PC-9 (cell line): ENCODE results near the gene ANKUB1. TPM values are rescaled to one million over a fixed set of nuclear protein-coding genes. Genes with fewer than 3 reads are reported as not detected.

ENCODE experiments used
- BruUV-seq: library from RNA; stranded (reverse); fragments of 400-500 nt; replicated peaks from 2 replicates; lab custom pipeline; 2021; lab: Mats Ljungman, UMichigan
- CTCF ChIA-PET: fragments of 300-600 bp; sonication (Branson Sonifier 250); formaldehyde crosslinking; loops from one replicate; lab custom pipeline; 2022; ENCODE audit warnings: antibody characterized with exemption; lab: Charles Lee
- POLR2A ChIA-PET: fragments of 300-600 bp; sonication (Branson Sonifier 250); formaldehyde crosslinking; loops from one replicate; lab custom pipeline; 2022; ENCODE audit warnings: antibody characterized with exemption; ENCODE audit not compliant: unreplicated experiment; lab: Charles Lee
- DNase-seq, 2 experiments: peaks; one replicate each; pipeline versions ENCODE4 v3.0.0 to v3.0.0-alpha.2; 2015 to 2022; ENCODE audit warnings: mixed read lengths in 1 of 2
- H2AFZ ChIP-seq: fragments of 200-600 bp; sonication (generic); 2 replicates; pipeline ENCODE4 v1.8.1; 2017; ENCODE audit warnings: antibody characterized with exemption
- H3F3A ChIP-seq: fragments of 200-600 bp; sonication (generic); 2 replicates; pipeline ENCODE4 v1.8.1; 2017; ENCODE audit warnings: antibody characterized with exemption, mild to moderate bottlenecking, low read depth; ENCODE audit not compliant: insufficient read depth
- H3K27ac ChIP-seq: fragments of 200-600 bp; sonication (generic); 2 replicates; pipeline ENCODE4 v1.6.1; 2016; ENCODE audit warnings: mixed run types
- H3K27me3 ChIP-seq: fragments of 200-600 bp; sonication (generic); 2 replicates; pipeline ENCODE4 v1.6.1; 2016; ENCODE audit warnings: low read depth, mixed run types; ENCODE audit not compliant: insufficient read depth
- H3K36me3 ChIP-seq: fragments of 200-600 bp; sonication (generic); 2 replicates; pipeline ENCODE4 v1.6.1; 2016; ENCODE audit warnings: low read depth, mixed run types
- H3K4me1 ChIP-seq: fragments of 200-600 bp; sonication (generic); replicated peaks from 2 replicates; pipeline ENCODE4 v1.6.1; 2016; ENCODE audit warnings: mixed run types; ENCODE audit not compliant: insufficient read depth
- H3K4me2 ChIP-seq: fragments of 200-600 bp; sonication (generic); 2 replicates; pipeline ENCODE4 v1.6.1; 2017; ENCODE audit warnings: mixed run types
- H3K4me3 ChIP-seq: fragments of 200-600 bp; sonication (generic); 2 replicates; pipeline ENCODE4 v1.6.1; 2016; ENCODE audit warnings: mixed run types
- H3K79me2 ChIP-seq: fragments of 200-600 bp; sonication (generic); 2 replicates; pipeline ENCODE4 v1.6.1; 2017; ENCODE audit warnings: low read depth, mixed run types
- H3K9me2 ChIP-seq: fragments of 200-600 bp; sonication (generic); 2 replicates; pipeline ENCODE4 v1.8.1; 2017; ENCODE audit warnings: mild to moderate bottlenecking; ENCODE audit not compliant: insufficient read depth
- H3K9me3 ChIP-seq: fragments of 200-600 bp; sonication (generic); 2 replicates; pipeline ENCODE4 v1.8.1; 2016; ENCODE audit warnings: low read depth; ENCODE audit not compliant: insufficient read depth
- H4K20me1 ChIP-seq: fragments of 200-600 bp; sonication (generic); 2 replicates; pipeline ENCODE4 v1.8.1; 2017; ENCODE audit not compliant: insufficient read depth
- EZH2 ChIP-seq: fragments of 200-600 bp; sonication (generic); IDR thresholded peaks from 2 replicates; pipeline ENCODE4 v1.8.0; 2017; ENCODE audit warnings: antibody characterized with exemption, low read depth
- intact Hi-C: fragments of 100-400 bp; cut with micrococcal nuclease; formaldehyde crosslinking; loops from one replicate; pipeline ENCODE4 v1.10.0; 2022; ENCODE audit not compliant: unreplicated experiment
- total RNA-seq: library from RNA; stranded (reverse); gene quantifications from 2 replicates; pipeline ENCODE4 v1.2.3, GENCODE V29; 2021
- TF ChIP-seq, protein P1 (sequence below): fragments of 200-600 bp; sonication (generic); conservative IDR thresholded peaks from 2 replicates; pipeline ENCODE4 v1.6.1; 2017; ENCODE audit warnings: mixed run types, antibody characterized with exemption, mild to moderate bottlenecking, moderate library complexity

ANKUB1 gene
- total RNA-seq, 1 experiment from 2014 or later, result not detected

DNA sequence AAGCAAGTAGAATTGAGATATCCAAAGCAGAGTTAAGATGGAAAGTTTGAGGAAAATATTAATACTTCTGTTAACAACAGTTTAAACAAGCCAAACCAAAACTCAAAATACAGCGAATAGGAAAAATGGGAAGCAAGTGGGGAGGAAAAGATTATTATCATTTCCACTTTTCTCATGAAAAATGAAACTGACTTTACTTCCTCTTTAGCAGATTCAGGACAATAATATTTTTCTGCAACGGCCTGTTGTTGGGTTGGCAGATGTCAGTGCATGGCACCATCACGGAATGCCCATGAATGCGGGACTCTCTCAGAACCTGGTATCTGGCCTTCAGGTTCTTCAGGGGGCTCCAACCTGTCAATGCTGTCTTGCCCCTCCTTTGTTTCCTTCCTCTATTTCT lies 11.1 kb downstream of the ANKUB1 start:
- Histone ChIP-seq H3K4me1 (peaks cover 23% of the 10 kb centered on the region), H3K27me3 (no peaks in the 10 kb centered on the region), H3F3A (peaks cover 15% of the 10 kb centered on the region), H3K9me3 (no peaks in the 10 kb centered on the region), H2AFZ (no peak overlapping the region), H3K79me2 (no peaks in the 10 kb centered on the region), H3K36me3 (no peaks in the 10 kb centered on the region), H4K20me1 (no peaks in the 10 kb centered on the region), H3K27ac (no peak overlapping the region), H3K4me2 (no peak overlapping the region), H3K4me3 (no peak overlapping the region), H3K9me2 (no peaks in the 10 kb centered on the region)
- BruUV-seq, result no TSS peak
- ChIA-PET CTCF (no interaction called here), POLR2A (interaction anchor here (0.9 kb wide), 1 partner anchor 537 kb away, joined by 3 read pairs; no protein-coding TSS in a partner anchor)
- intact Hi-C loops, result no loop called here
- DNase-seq, result no peak
- TF ChIP-seq EZH2, result no peak
- TF ChIP-seq, protein P1, sequence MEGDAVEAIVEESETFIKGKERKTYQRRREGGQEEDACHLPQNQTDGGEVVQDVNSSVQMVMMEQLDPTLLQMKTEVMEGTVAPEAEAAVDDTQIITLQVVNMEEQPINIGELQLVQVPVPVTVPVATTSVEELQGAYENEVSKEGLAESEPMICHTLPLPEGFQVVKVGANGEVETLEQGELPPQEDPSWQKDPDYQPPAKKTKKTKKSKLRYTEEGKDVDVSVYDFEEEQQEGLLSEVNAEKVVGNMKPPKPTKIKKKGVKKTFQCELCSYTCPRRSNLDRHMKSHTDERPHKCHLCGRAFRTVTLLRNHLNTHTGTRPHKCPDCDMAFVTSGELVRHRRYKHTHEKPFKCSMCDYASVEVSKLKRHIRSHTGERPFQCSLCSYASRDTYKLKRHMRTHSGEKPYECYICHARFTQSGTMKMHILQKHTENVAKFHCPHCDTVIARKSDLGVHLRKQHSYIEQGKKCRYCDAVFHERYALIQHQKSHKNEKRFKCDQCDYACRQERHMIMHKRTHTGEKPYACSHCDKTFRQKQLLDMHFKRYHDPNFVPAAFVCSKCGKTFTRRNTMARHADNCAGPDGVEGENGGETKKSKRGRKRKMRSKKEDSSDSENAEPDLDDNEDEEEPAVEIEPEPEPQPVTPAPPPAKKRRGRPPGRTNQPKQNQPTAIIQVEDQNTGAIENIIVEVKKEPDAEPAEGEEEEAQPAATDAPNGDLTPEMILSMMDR, result no peak

DNA sequence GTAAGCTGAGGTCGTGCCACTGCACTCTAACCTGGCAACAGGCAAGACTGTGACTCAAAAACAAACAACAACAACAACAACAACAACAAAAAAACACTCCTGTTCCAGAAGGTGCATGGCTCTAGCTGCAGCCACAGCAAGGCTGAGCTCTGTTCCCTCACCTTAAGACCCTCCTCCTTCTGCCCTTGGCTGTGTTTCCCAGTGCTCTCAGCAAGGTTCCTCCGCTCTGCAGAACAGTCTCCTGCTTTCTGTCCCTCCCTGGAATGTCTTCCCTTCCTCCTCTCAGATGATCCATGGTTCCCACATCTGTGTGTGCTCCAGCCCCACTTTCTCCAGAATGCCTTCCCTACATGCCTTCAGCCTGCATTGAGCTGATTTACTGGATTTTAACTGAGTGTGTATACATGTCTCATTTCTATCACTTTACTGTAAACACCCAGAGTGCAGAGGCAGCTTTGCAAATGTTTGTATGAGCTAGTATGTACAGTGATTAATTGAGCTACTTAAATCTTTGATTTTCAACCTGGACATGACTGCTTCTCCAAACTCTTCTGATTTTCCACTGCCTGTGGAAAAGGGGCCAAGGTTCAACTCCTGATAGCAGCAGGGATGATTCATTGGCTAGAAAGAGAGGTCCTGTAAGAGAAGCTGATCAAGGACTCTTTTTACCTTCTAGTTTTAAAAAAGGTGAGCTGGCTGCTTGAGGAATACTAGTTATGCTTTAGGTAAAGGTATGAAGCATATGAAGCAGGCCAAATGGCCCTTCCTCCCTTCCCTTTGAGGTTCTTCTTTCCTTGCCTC lies 14.7 kb downstream of the ANKUB1 start:
- Histone ChIP-seq H3F3A (no peaks in the 10 kb centered on the region), H3K9me2 (no peaks in the 10 kb centered on the region), H3K79me2 (no peaks in the 10 kb centered on the region), H3K4me3 (no peak overlapping the region), H3K27me3 (no peaks in the 10 kb centered on the region), H3K27ac (no peak overlapping the region), H4K20me1 (no peaks in the 10 kb centered on the region), H3K4me1 (peaks cover 7% of the 10 kb centered on the region; the same call in 1 of the 2 replicates), H2AFZ (peak overlapping the region; percentile 17), H3K36me3 (no peaks in the 10 kb centered on the region), H3K9me3 (no peaks in the 10 kb centered on the region), H3K4me2 (0 out of 2 replicates have a peak overlapping the region, but pooled peaks have one; percentile 13)
- ChIA-PET POLR2A (interaction anchor here (0.5 to 0.6 kb wide), 2 partner anchors 120 to 477 kb away, joined by 3 read pairs; partner anchors contain the start of gene WWTR1), CTCF (interaction anchor here (0.6 kb wide), 3 partner anchors 23 to 205 kb away, joined by 3 to 4 read pairs (median 3); no protein-coding TSS in a partner anchor)
- no peak for TF ChIP-seq EZH2
- TF ChIP-seq, protein P1, result no peak
- BruUV-seq, result no TSS peak
- no peak for DNase-seq
- intact Hi-C loops, result no loop called here

DNA sequence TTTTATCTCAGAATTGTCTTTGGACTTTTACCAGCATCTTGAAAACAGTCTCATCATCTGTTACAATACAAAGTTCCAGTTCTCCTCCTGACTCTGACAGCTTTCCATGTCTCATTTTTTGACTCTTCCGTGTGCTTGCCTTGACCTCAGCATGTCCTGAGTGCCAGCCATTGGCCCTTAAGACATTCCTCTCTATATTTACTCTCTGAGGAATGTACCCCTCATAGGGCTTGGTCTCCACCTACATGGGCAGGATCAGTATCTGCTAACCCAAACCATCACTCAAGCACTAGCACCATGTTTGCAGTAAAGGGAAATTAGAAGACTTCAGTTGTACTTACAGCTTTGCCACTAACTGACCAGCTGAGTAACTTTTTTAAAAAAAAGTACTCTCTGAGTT lies 16.2 kb downstream of the ANKUB1 start:
- 0 out of 2 replicates have a peak, but pooled peaks cover 3% of the 10 kb centered on the region for H3K9me2 ChIP-seq
- H3K27ac ChIP-seq, result no peak overlapping the region
- H3K4me3 ChIP-seq, result no peak overlapping the region
- no TSS peak for BruUV-seq
- no peak for TF ChIP-seq EZH2
- TF ChIP-seq, protein P1, result no peak
- ChIA-PET CTCF (interaction anchor here (0.6 kb wide), 1 partner anchor 31 kb away, joined by 3 read pairs; no protein-coding TSS in a partner anchor), POLR2A (no interaction called here)
- no peaks in the 10 kb centered on the region for H3K9me3 ChIP-seq
- no peak for DNase-seq
- H3K79me2 ChIP-seq, result no peaks in the 10 kb centered on the region
- H3F3A ChIP-seq, result no peaks in the 10 kb centered on the region
- H3K4me1 ChIP-seq, result peaks cover 7% of the 10 kb centered on the region; the same call in 1 of the 2 replicates
- H3K4me2 ChIP-seq, result no peak overlapping the region
- no peaks in the 10 kb centered on the region for H3K27me3 ChIP-seq
- H4K20me1 ChIP-seq, result no peaks in the 10 kb centered on the region
- no peak overlapping the region for H2AFZ ChIP-seq
- H3K36me3 ChIP-seq, result no peaks in the 10 kb centered on the region
- intact Hi-C loops, result no loop called here
